Liver (tissue), 9 donors: ENCODE results near the gene LYPD5. TPM values are rescaled to one million over a fixed set of nuclear protein-coding genes. Genes with fewer than 3 reads are reported as not detected.

Experiments
- DNase-seq: peaks from one replicate; pipeline ENCODE4 v3.0.0-alpha.2; 2017; ENCODE audit warnings: low spot score
- H3K27ac ChIP-seq, 2 donors: one replicate each; pipeline ENCODE4 v1.7.0; 2013; ENCODE audit warnings: inconsistent platforms in 2 of 2, low read length in 2 of 2, control low read depth in 1 of 2, low read depth in 1 of 2, mild to moderate bottlenecking in 1 of 2
- H3K27me3 ChIP-seq, 4 donors: one replicate each; pipeline versions ENCODE4 v1.6.1 to v1.7.0; 2013; ENCODE audit warnings: low read length in 3 of 4, inconsistent platforms in 1 of 4, mild to moderate bottlenecking in 1 of 4, moderate library complexity in 1 of 4; ENCODE audit not compliant: control insufficient read depth in 4 of 4, insufficient read depth in 4 of 4
- H3K36me3 ChIP-seq, 4 donors: one replicate each; pipeline versions ENCODE4 v1.6.1 to v1.7.0; 2013; ENCODE audit warnings: low read length in 3 of 4, mild to moderate bottlenecking in 3 of 4, low read depth in 1 of 4, moderate library complexity in 1 of 4; ENCODE audit not compliant: control insufficient read depth in 4 of 4, insufficient read depth in 3 of 4
- H3K4me1 ChIP-seq, 4 donors: one replicate each; pipeline versions ENCODE4 v1.6.1 to v1.7.0; 2013; ENCODE audit warnings: low read length in 3 of 4, mild to moderate bottlenecking in 3 of 4, moderate library complexity in 1 of 4; ENCODE audit not compliant: control insufficient read depth in 4 of 4, insufficient read depth in 4 of 4
- H3K4me3 ChIP-seq, 3 donors: one replicate each; pipeline versions ENCODE4 v1.6.1 to v1.7.0; 2013; ENCODE audit warnings: low read length in 3 of 3, control low read depth in 1 of 3, low read depth in 1 of 3, mild to moderate bottlenecking in 1 of 3
- H3K9ac ChIP-seq, 2 donors: one replicate each; pipeline ENCODE4 v1.7.0; 2013; ENCODE audit warnings: low read length in 2 of 2, mild to moderate bottlenecking in 2 of 2, moderate library complexity in 2 of 2, control low read depth in 1 of 2, low read depth in 1 of 2
- H3K9me3 ChIP-seq, 4 donors: one replicate each; pipeline versions ENCODE4 v1.6.1 to v1.7.0; 2013; ENCODE audit warnings: low read length in 3 of 4; ENCODE audit not compliant: control insufficient read depth in 4 of 4
- ATF3 ChIP-seq: IDR thresholded peaks from 2 replicates; pipeline ENCODE4 v1.6.1; 2016; ENCODE audit warnings: antibody characterized with exemption
- CTCF ChIP-seq: fragments of 150-350 bp; IDR thresholded peaks from 2 replicates; pipeline ENCODE4 v1.5.1; 2017; ENCODE audit warnings: improper control_type of control experiment, low read depth, low read length; ENCODE audit not compliant: missing input control
- EGR1 ChIP-seq, 2 donors: IDR thresholded peaks; 2 replicates each; pipeline ENCODE4 v1.6.1; 2016 to 2018; ENCODE audit warnings: antibody characterized with exemption in 2 of 2, low read depth in 2 of 2
- FOXA1 ChIP-seq: IDR thresholded peaks from 2 replicates; pipeline ENCODE4 v1.6.1; 2016; ENCODE audit warnings: antibody characterized with exemption
- FOXA2 ChIP-seq: IDR thresholded peaks from 2 replicates; pipeline ENCODE4 v1.6.1; 2016; ENCODE audit warnings: antibody characterized with exemption
- GABPA ChIP-seq, 2 donors: IDR thresholded peaks in 1 of 2; conservative IDR thresholded peaks in 1 of 2; 2 replicates each; pipeline ENCODE4 v1.6.1; 2016; ENCODE audit warnings: antibody characterized with exemption in 2 of 2, mild to moderate bottlenecking in 1 of 2, moderate library complexity in 1 of 2
- HNF4A ChIP-seq, 2 donors: conservative IDR thresholded peaks; 2 replicates each; pipeline ENCODE4 v1.6.1; 2016; ENCODE audit warnings: antibody characterized with exemption in 2 of 2, mild to moderate bottlenecking in 2 of 2
- HNF4G ChIP-seq: IDR thresholded peaks from 2 replicates; pipeline ENCODE4 v1.6.1; 2016; ENCODE audit warnings: antibody characterized with exemption
- JUND ChIP-seq, 2 donors: IDR thresholded peaks; 2 replicates each; pipeline ENCODE4 v1.6.1; 2016; ENCODE audit warnings: antibody characterized with exemption in 2 of 2
- REST ChIP-seq: IDR thresholded peaks from 2 replicates; pipeline ENCODE4 v1.6.1; 2016; ENCODE audit warnings: antibody characterized with exemption, mild to moderate bottlenecking
- RXRA ChIP-seq, 2 donors: IDR thresholded peaks; 2 replicates each; pipeline ENCODE4 v1.6.1; 2017 to 2018; ENCODE audit warnings: antibody characterized with exemption in 2 of 2, mild to moderate bottlenecking in 1 of 2
- TAF1 ChIP-seq: conservative IDR thresholded peaks from 2 replicates; pipeline ENCODE4 v1.6.1; 2016; ENCODE audit warnings: antibody characterized with exemption, mild to moderate bottlenecking
- YY1 ChIP-seq: IDR thresholded peaks from 2 replicates; pipeline ENCODE4 v1.6.1; 2016; ENCODE audit warnings: antibody characterized with exemption, mild to moderate bottlenecking
- ZBTB33 ChIP-seq: IDR thresholded peaks from 2 replicates; pipeline ENCODE4 v1.6.1; 2016; ENCODE audit warnings: antibody characterized with exemption
- WGBS: extraction: QIAGEN DNeasy Blood & Tissue Kit; methylation state at CpG from one replicate; pipeline ENCODE4 v1.1.7; 2013; 5-methylcytosine and 5-hydroxymethylcytosine counted together
- polyA plus RNA-seq, 2 donors: library from polyadenylated mRNA; stranded (reverse) in 1 of 2; unstranded in 1 of 2; fragments of 200-250 nt in 1 of 2; fragments of >200 nt in 1 of 2; fragmentation: Nextera tagmentation in 1 of 2; extraction: Ambion mirVana in 1 of 2; gene quantifications; one replicate each; pipeline versions ENCODE4 v1.2.1 to v1.2.3, GENCODE V29; 2013 to 2015
- total RNA-seq, 2 donors: library from RNA; depleted of rRNA; stranded (reverse); fragments of >200 nt; gene quantifications; one replicate each; pipeline ENCODE4 v1.2.3, GENCODE V29; 2014
- donor health status: healthy.
- donor health status: healthy.
- donor health status: healthy.
- donor health status: healthy.
- donor health status: healthy.

LYPD5 gene
- total and polyA plus RNA-seq, 4 donors: 0.08 to 0.14 (median 0.13) TPM; not detected in 1

GRCh38 chr19:43782689-43783231, 19.5 kb downstream of the LYPD5 start:
- WGBS: 76% methylated on average over 24 of the region's 24 CpGs
- no peaks in the 10 kb centered on the region for H3K4me1 ChIP-seq
- H3K4me3 ChIP-seq: no peak overlapping the region
- H3K9me3 ChIP-seq: no peaks in the 10 kb centered on the region
- H3K27ac ChIP-seq: no peak overlapping the region
- no peaks in the 10 kb centered on the region for H3K27me3 ChIP-seq
- peak; percentile 75 for DNase-seq
- TF ChIP-seq CTCF (no peak), FOXA1 (no peak), EGR1 (IDR thresholded peaks at IDR 0.05; ENCODE audit: low read depth in 2 of 2) (no peak), ATF3 (no peak), HNF4G (no peak), YY1 (no peak), FOXA2 (no peak)
- H3K9ac ChIP-seq: no peak overlapping the region
- no peaks in the 10 kb centered on the region for H3K36me3 ChIP-seq

- 59% methylated on average over 8 of the region's 8 CpGs for WGBS
- DNase-seq: no peak
- Histone ChIP-seq H3K4me1 (no peaks in the 10 kb centered on the region), H3K9ac (no peak overlapping the region), H3K9me3 (no peaks in the 10 kb centered on the region), H3K27ac (no peak overlapping the region), H3K27me3 (no peaks in the 10 kb centered on the region), H3K36me3 (no peaks in the 10 kb centered on the region), H3K4me3 (no peak overlapping the region)
- TF ChIP-seq JUND (IDR thresholded peaks at IDR 0.05): no peak
- TF ChIP-seq RXRA (IDR thresholded peaks at IDR 0.05): no peak
- no peak for TF ChIP-seq FOXA1
- no peak for TF ChIP-seq REST
- no peak for TF ChIP-seq HNF4A (conservative IDR thresholded peaks at IDR 0.05)
- TF ChIP-seq HNF4G: no peak
- TF ChIP-seq ZBTB33: no peak
- TF ChIP-seq EGR1 (IDR thresholded peaks at IDR 0.05; ENCODE audit: low read depth in 2 of 2): no peak
- no peak for TF ChIP-seq TAF1
- no peak for TF ChIP-seq CTCF
- no peak for TF ChIP-seq GABPA (IDR thresholded peaks at IDR 0.05 in 1 of 2, conservative IDR thresholded peaks at IDR 0.05 in 1 of 2)
- no peak for TF ChIP-seq YY1
Measured at GRCh38 chr19:43782311-43782660, 20.0 kb downstream of the LYPD5 start.
